Vagina (tissue), 2 donors: ENCODE results near the gene PDZD7. TPM values are rescaled to one million over a fixed set of nuclear protein-coding genes. Genes with fewer than 3 reads are reported as not detected.

Experiments
- DNase-seq, 2 donors: peaks; one replicate each; pipeline ENCODE4 v3.0.0-alpha.2; 2017; ENCODE audit errors: extremely low spot score in 2 of 2
- H3K27ac ChIP-seq: fragments of 200-600 bp; sonication (generic); one replicate; pipeline ENCODE4 v1.5.1; 2019
- H3K27me3 ChIP-seq: fragments of 200-600 bp; sonication (generic); one replicate; pipeline ENCODE4 v1.5.1; 2019
- H3K36me3 ChIP-seq, 2 donors: fragments of 200-600 bp; sonication (generic); one replicate each; pipeline ENCODE4 v1.5.1; 2017 to 2019
- H3K4me1 ChIP-seq: fragments of 200-600 bp; sonication (generic); one replicate; pipeline ENCODE4 v1.5.1; 2019
- H3K4me3 ChIP-seq, 2 donors: fragments of 200-600 bp; sonication (generic); 1 replicate in 1 of 2; 2 replicates in 1 of 2; pipeline ENCODE4 v1.5.1; 2016 to 2019
- H3K9me3 ChIP-seq: fragments of 200-600 bp; sonication (generic); one replicate; pipeline ENCODE4 v1.5.1; 2019
- CTCF ChIP-seq, 3 experiments: fragments of 450-650 bp in 2 of 3; fragments of 200-600 bp in 1 of 3; sonication (generic) in 1 of 3; IDR thresholded peaks; one replicate each; pipeline ENCODE4 v1.5.1; 2017 to 2019; ENCODE audit warnings: antibody characterized with exemption in 3 of 3, mild to moderate bottlenecking in 2 of 3, moderate library complexity in 2 of 3
- POLR2A ChIP-seq, 2 donors: fragments of 450-650 bp; IDR thresholded peaks; one replicate each; pipeline ENCODE4 v1.6.1; 2017; ENCODE audit warnings: antibody characterized with exemption in 2 of 2, mild to moderate bottlenecking in 2 of 2, moderate library complexity in 2 of 2
- POLR2AphosphoS5 ChIP-seq, 2 donors: sonication (generic); formaldehyde crosslinking; IDR thresholded peaks; one replicate each; pipeline ENCODE4 v1.9.0; 2017; ENCODE audit warnings: antibody characterized with exemption in 2 of 2, mild to moderate bottlenecking in 2 of 2, low read depth in 1 of 2; ENCODE audit not compliant: insufficient read depth in 1 of 2
- intact Hi-C: fragments of 100-400 bp; cut with DNase I; formaldehyde crosslinking; loops from one replicate; pipeline ENCODE4 v1.15.1; 2023
- total RNA-seq: library from RNA; depleted of rRNA; stranded (reverse); fragments of >200 nt; gene quantifications from one replicate; pipeline ENCODE4 v1.2.3, GENCODE V29; 2016

Gene PDZD7
- total RNA-seq, 1 donor from 2014 or later = 1.5 TPM

- Histone ChIP-seq H3K27ac (no peak overlapping the region), H3K27me3 (no peaks in the 10 kb centered on the region), H3K4me3 (no peak overlapping the region), H3K36me3 (no peaks in the 10 kb centered on the region), H3K4me1 (peaks cover 9% of the 10 kb centered on the region), H3K9me3 (no peaks in the 10 kb centered on the region)
- no peak for TF ChIP-seq POLR2AphosphoS5 (IDR thresholded peaks at IDR 0.05; ENCODE audit: insufficient read depth in 1 of 2, low read depth in 1 of 2)
- TF ChIP-seq CTCF (IDR thresholded peaks at IDR 0.05) = no peak
- no peak for TF ChIP-seq POLR2A (IDR thresholded peaks at IDR 0.05)
- intact Hi-C loops = no loop called here
- no peak for DNase-seq
Measured at GRCh38 chr10:101055411-101055810, 24.5 kb upstream of the PDZD7 start.

- Histone ChIP-seq H3K27me3 (peaks cover 4% of the 10 kb centered on the region), H3K9me3 (no peaks in the 10 kb centered on the region), H3K4me3 (no peak overlapping the region), H3K27ac (no peak overlapping the region), H3K4me1 (peaks cover 9% of the 10 kb centered on the region), H3K36me3 (no peaks in the 10 kb centered on the region)
- intact Hi-C loops = no loop called here
- TF ChIP-seq POLR2AphosphoS5 (IDR thresholded peaks at IDR 0.05; ENCODE audit: insufficient read depth in 1 of 2, low read depth in 1 of 2) = no peak
- TF ChIP-seq CTCF (IDR thresholded peaks at IDR 0.05) = no peak
- TF ChIP-seq POLR2A (IDR thresholded peaks at IDR 0.05) = no peak
- no peak for DNase-seq
Measured at GRCh38 chr10:101054876-101055275, 23.9 kb upstream of the PDZD7 start.

GRCh38 chr10:101054351-101054750, 23.4 kb upstream of the PDZD7 start:
- Histone ChIP-seq H3K4me1 (peaks cover 11% of the 10 kb centered on the region), H3K27ac (no peak overlapping the region), H3K9me3 (no peaks in the 10 kb centered on the region), H3K36me3 (no peaks in the 10 kb centered on the region), H3K27me3 (peaks cover 8% of the 10 kb centered on the region), H3K4me3 (no peak overlapping the region)
- DNase-seq = no peak
- intact Hi-C loops = no loop called here
- TF ChIP-seq POLR2A (IDR thresholded peaks at IDR 0.05) (no peak), POLR2AphosphoS5 (IDR thresholded peaks at IDR 0.05; ENCODE audit: insufficient read depth in 1 of 2, low read depth in 1 of 2) (no peak), CTCF (IDR thresholded peaks at IDR 0.05) (no peak)

- Histone ChIP-seq H3K9me3 (no peaks in the 10 kb centered on the region), H3K4me3 (no peak overlapping the region), H3K4me1 (peaks cover 12% of the 10 kb centered on the region), H3K27me3 (peaks cover 8% of the 10 kb centered on the region), H3K36me3 (no peaks in the 10 kb centered on the region), H3K27ac (no peak overlapping the region)
- DNase-seq = no peak
- intact Hi-C loops = no loop called here
- TF ChIP-seq POLR2A (IDR thresholded peaks at IDR 0.05) (no peak), CTCF (IDR thresholded peaks at IDR 0.05) (no peak), POLR2AphosphoS5 (IDR thresholded peaks at IDR 0.05; ENCODE audit: insufficient read depth in 1 of 2, low read depth in 1 of 2) (no peak)
Measured at GRCh38 chr10:101053516-101053915, 22.6 kb upstream of the PDZD7 start.

GRCh38 chr10:101052285-101052684, 21.4 kb upstream of the PDZD7 start:
- peaks cover 8% of the 10 kb centered on the region for H3K27me3 ChIP-seq

More at GRCh38 chr10:101052285-101052684, 21.4 kb upstream of the PDZD7 start:
- no peak overlapping the region for H3K4me3 ChIP-seq
- no peaks in the 10 kb centered on the region for H3K9me3 ChIP-seq
- intact Hi-C loops = no loop called here
- TF ChIP-seq POLR2A (IDR thresholded peaks at IDR 0.05) (no peak), CTCF (IDR thresholded peaks at IDR 0.05) (no peak), POLR2AphosphoS5 (IDR thresholded peaks at IDR 0.05; ENCODE audit: insufficient read depth in 1 of 2, low read depth in 1 of 2) (no peak)
- H3K4me1 ChIP-seq = peaks cover 20% of the 10 kb centered on the region
- no peak for DNase-seq
- H3K36me3 ChIP-seq = no peaks in the 10 kb centered on the region
- no peak overlapping the region for H3K27ac ChIP-seq
